COLO829 (cell line): ENCODE results near the gene TRMT10C.
"Not testable (repeated sequence)": the region's sequence is repeated elsewhere in the genome, so short reads cannot be mapped to it uniquely, and the experiment has no call there.

Experiments
- DNase-seq: peaks from one replicate; pipeline ENCODE4 v3.0.0; 2012; ENCODE audit warnings: low spot score

TRMT10C gene

DNA sequence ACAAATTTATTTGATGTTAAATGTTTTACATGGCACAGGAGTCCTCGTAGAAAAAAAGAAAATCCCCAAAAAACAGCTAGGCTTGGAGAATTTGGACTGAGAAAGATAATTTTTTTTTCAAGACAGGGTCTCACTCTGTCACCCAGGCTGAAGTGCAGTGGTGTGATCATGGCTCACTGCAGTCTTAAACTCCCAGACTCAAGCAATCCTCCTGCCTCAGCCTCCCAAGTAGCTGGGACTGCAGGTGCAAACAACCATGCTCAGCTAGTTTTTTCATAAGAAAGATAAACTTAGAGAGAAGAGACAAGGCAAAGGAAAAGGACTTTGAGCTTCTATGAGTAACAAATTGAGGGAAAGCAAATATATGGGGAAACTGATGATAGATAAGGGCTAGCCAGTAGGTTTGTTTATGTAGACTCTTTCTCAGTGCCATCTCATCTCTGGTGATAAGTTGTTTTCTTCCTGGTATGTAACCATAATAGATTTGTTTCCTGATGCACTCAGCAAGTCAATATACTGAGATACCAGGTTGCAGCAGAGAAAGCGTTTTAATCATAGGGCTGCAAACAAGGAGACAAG, 13.1 kb upstream of the TRMT10C start:
- DNase-seq, result no peak

DNA sequence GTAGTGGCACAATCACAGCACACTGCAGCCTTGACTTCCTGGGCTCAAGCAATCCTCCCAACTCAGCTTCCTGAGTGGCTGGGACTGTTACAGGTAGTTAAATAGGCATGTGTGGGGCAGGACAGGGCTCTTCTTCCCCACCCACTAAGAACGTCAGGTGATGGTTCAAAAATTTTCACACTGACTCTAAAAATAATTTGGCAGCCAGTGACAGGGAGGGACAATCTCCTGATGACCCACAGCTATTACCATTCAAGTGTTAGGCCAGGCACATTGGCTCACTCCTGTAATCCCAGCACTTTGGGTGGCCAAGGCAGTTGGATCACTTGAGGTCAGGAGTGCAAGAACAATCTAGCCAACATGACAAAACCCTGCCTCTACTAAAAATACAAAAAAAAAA, 12.2 kb upstream of the TRMT10C start:
- no peak for DNase-seq

DNA sequence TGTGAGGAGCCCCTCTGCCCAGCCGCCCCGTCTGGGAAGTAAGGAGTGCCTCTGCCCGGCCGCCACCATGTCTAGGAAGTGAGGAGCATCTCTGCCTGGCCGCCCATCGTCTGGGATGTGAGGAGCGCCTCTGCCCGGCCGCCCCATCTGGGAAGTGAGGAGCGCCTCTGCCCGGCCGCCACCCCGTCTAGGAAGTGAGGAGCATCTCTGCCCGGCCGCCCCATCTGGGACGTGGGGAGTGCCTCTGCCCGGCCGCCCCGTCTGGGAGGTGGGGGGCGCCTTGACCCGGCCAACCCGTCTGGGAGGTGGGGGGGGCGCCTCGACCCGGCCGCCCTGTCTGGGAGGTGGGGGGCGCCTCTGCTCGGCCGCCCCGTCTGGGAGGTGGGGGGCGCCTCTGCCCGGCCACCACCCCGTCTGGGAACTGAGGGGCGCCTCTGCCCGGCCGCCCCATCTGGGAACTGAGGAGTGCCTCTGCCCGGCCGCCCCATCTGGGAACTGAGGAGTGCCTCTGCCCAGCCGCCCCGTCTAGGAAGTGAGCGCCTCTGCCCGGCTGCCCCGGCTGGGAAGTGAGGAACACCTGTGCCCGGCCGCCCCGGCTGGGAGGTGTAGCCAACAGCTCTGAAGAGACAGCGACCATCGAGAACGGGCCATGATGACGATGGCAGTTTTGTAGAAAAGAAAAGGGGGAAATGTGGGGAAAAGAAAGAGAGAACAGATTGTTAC, 10.1 kb upstream of the TRMT10C start:
- DNase-seq, result not testable (repeated sequence)

GRCh38 chr3:101553381-101553780, 8.3 kb upstream of the TRMT10C start:
- DNase-seq, result not testable (repeated sequence)

- no peak for DNase-seq
Observed at GRCh38 chr3:101556064-101556463, 5.6 kb upstream of the TRMT10C start.

- DNase-seq, result no peak
Observed at GRCh38 chr3:101567528-101568317, 6.1 kb downstream of the TRMT10C start.

GRCh38 chr3:101571028-101571895, 9.6 kb downstream of the TRMT10C start:
- DNase-seq, result no peak

DNA sequence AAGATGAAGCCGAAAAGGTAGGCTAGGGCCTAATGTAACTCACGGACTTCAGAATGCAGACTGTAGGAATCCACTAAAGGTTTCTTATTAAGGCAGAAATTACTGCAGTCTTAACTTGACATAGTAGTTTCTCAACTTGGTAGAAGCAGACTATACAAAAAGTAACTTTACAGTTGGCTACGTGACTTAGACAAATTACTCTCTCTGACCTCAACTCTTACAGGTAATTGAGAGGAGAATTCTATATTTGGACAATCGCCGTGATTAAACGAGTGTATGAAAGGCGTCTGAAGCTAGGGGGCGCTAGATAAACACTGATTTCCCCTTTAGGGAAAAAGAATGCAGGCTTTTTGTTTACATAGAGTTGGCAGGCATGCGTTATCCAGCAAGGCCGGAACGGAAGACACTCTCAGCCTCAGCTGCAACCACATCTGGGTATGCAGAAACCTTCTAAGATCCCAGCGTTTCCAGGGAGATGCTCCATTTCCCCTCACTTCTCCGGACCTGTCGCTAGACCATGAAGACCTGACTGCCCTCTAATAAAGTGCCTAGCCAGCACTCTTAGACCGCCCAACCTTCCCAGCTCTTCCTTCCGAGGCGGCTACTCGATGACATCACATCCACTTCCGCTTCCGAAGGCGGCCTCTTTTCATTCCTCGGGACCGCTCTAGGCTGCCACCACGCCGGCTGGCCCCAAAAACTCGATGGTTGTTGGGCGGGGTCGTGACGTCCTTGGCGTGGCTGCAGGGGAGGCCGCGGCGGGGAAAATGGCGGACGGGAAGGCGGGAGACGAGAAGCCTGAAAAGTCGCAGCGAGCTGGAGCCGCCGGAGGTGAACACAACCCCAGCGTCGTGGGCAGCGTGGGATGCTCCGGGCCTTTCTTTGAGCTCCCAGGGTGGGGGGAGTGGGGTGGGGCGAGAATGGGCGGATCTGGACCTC, 12.1 kb downstream of the TRMT10C start, which contains the start of gene PCNP:
PCNP (plus strand) TSS at position 732 of the 939 bp plus-strand sequence; CDS start at position 768, 36 bp downstream.
- DNase-seq, result peak; percentile 95

GRCh38 chr3:101574388-101575112, 12.9 kb downstream of the TRMT10C start:
- peak; percentile 42 for DNase-seq

DNA sequence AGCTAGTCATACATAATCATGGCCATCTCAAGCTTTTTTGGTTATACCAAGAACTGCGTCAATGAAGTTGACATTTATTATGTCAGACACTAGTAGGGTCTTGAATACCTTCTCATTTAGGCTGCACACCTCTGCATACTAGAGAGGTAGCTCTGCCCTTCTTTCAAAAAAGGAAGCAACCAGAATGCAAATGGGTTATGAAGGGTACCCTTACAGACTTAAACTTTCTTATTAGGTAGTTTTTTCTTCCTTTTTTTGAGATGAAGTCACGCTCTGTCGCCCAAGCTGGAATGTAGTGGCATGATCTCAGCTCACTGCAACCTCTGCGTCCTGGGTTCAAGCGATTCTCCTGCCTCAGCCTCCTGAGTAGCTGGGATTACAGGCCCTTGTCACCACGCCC, 15.6 kb downstream of the TRMT10C start:
- DNase-seq, result no peak

DNA sequence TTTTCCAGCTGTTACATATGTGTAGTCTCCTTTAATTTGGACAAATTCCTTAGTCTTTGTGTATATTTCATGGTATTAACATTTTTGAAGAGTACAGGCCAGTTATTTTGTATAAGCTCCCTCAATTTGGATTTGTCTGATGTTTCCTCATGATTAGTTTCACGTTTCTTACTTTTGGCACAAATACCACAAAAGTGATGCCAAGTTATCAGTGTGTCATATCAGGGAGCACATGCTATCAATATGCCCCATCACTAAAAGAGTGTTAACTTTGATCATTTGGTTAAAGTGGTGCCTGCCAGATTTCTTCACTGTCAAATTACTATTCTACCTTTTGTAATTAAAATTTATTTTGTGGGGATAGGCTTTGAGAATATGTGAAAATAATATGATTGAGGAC, 26.9 kb downstream of the TRMT10C start:
- no peak for DNase-seq

DNA sequence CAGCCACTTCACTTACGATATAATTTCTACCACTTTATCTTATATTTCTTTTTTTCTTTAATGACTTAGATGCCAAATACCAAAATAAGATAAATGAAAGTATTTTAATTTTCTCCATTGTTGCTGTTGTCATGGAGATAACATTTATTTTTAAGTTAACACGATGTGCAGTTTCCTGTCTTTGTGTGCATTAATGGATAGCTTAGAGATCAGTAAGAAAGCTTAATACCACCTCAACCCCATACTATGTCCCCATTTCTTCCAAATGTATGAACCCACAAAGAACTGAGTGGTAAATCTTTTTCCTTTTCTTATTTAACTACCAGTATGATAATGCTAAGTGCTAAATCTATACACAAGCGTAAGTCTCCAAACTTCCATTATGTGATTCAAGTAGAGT, 29.4 kb downstream of the TRMT10C start:
- no peak for DNase-seq

- no peak for DNase-seq
Observed at GRCh38 chr3:101602731-101603130, 41.1 kb downstream of the TRMT10C start.

GRCh38 chr3:101603184-101603583, 41.5 kb downstream of the TRMT10C start:
- DNase-seq, result no peak

- DNase-seq, result not testable (repeated sequence)
Observed at GRCh38 chr3:101605398-101605797, 43.7 kb downstream of the TRMT10C start.

DNA sequence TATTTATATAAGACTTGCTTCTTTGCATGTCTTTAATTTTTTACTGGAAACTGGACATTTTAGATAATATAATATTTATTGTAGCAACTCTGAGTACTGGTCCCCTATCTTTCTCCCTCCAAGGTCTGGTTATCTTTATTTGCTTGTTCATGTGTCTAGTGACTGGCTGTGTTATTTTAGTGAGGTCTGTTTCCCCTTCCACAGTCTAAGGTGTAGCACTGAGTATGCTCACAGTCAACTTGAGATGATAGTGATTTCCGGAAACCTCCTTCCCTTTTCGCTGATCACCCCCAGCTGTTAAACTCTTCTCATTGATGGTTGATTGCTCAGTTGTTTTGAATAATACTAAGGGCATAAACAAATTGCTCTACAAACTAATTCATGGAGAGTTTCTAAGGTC, 49.4 kb downstream of the TRMT10C start:
- no peak for DNase-seq

DNA sequence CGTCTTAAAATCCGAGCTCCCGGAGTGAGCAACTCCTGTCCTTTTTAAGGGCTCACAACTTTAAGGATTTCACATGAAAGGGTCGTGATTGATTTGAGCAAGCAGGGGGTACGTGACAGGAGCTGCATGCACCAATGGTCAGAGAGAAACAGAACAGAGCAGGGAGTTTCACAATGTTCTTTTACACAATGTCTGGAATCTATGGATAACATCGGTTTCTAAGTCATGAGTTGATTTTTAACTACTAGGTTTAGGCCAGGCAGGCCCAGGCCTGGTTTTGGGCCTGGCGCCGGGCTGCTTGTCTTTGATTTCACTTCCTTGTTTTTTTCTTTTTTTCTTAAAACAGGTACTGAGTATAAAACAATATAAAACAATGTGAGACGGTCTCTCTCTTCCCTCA, 51.3 kb downstream of the TRMT10C start:
- DNase-seq, result not testable (repeated sequence)

DNA sequence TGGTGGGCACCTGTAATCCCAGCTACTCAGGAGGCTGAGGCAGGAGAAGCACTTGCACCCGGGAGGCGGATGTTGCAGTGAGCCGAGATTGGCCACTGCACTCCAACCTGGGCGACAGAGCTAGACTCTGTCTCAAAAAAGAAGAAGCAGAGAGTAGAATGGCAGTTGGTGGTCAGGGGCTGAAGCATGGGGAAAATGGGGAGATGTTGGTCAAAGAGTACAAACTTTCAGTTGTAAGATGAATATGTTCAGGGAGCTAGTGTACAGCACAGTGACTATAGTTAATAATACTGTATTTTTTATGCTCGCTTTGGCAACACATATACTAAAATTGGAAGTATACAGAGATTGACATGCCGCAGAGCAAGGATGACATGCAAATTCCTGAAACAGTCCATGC, 53.9 kb downstream of the TRMT10C start:
- DNase-seq, result no peak
